ENCODE results near the gene INO80E.

GRCh38 chr16:30028438-30029076 lies 32.5 kb downstream of the INO80E start:
- no peak for TF ChIP-seq POLR2A (IDR thresholded peaks at IDR 0.05)
- TF ChIP-seq CTCF (IDR thresholded peaks at IDR 0.05) = no peak
